ENCODE data around the gene ZMYND15. TPM values are rescaled to one million over a fixed set of nuclear protein-coding genes. Genes with fewer than 3 reads are reported as not detected.

Gene ZMYND15
- total RNA-seq, 1 donor from 2014 or later: not detected

GRCh38 chr17:4742629-4743028, 3.0 kb downstream of the ZMYND15 start:
- intact Hi-C loops (cut with DNase I): no loop called here
- TF ChIP-seq CTCF (IDR thresholded peaks at IDR 0.05): no peak
- peaks cover 13% of the 10 kb centered on the region for H3K27me3 ChIP-seq

GRCh38 chr17:4743216-4743615, 3.6 kb downstream of the ZMYND15 start:
- H3K4me3 ChIP-seq: no peak overlapping the region
- DNase-seq (ENCODE audit: low spot score in 2 of 2): no peak
- H3K4me1 ChIP-seq: peaks cover 0 to 4% of the 10 kb centered on the region in 2 donors
- peaks cover 13% of the 10 kb centered on the region for H3K27me3 ChIP-seq
- TF ChIP-seq CTCF (IDR thresholded peaks at IDR 0.05): no peak
- intact Hi-C loops (cut with DNase I): no loop called here
- no peaks in the 10 kb centered on the region for H3K9me3 ChIP-seq
- H3K36me3 ChIP-seq: no peaks in the 10 kb centered on the region
- H3K27ac ChIP-seq: no peak overlapping the region

More at GRCh38 chr17:4742629-4743028, 3.0 kb downstream of the ZMYND15 start:
- Histone ChIP-seq H3K9me3 (no peaks in the 10 kb centered on the region), H3K4me3 (no peak overlapping the region), H3K36me3 (no peaks in the 10 kb centered on the region), H3K4me1 (peaks cover 0 to 5% of the 10 kb centered on the region in 2 donors), H3K27ac (no peak overlapping the region)
- no peak for DNase-seq (ENCODE audit: low spot score in 2 of 2)

- DNase-seq (ENCODE audit: low spot score in 2 of 2): no peak
- Histone ChIP-seq H3K4me1 (no peaks in the 10 kb centered on the region), H3K9me3 (no peaks in the 10 kb centered on the region), H3K4me3 (no peak overlapping the region), H3K36me3 (no peaks in the 10 kb centered on the region), H3K27me3 (peaks cover 13% of the 10 kb centered on the region), H3K27ac (no peak overlapping the region)
- no peak for TF ChIP-seq CTCF (IDR thresholded peaks at IDR 0.05)
- intact Hi-C loops (cut with DNase I): no loop called here
Observed at GRCh38 chr17:4743898-4744297, 4.3 kb downstream of the ZMYND15 start.

- Histone ChIP-seq H3K9me3 (no peaks in the 10 kb centered on the region), H3K4me3 (no peak overlapping the region), H3K4me1 (no peaks in the 10 kb centered on the region), H3K27me3 (peaks cover 13% of the 10 kb centered on the region), H3K27ac (no peak overlapping the region), H3K36me3 (no peaks in the 10 kb centered on the region)
- DNase-seq (ENCODE audit: low spot score in 2 of 2): no peak
- TF ChIP-seq CTCF (IDR thresholded peaks at IDR 0.05): no peak
- intact Hi-C loops (cut with DNase I): no loop called here
Observed at GRCh38 chr17:4744999-4745969, 5.7 kb downstream of the ZMYND15 start.

GRCh38 chr17:4747847-4748246, 8.2 kb downstream of the ZMYND15 start:
- no peak for DNase-seq (ENCODE audit: low spot score in 2 of 2)
- no peak overlapping the region for H3K27ac ChIP-seq
- H3K4me3 ChIP-seq: no peak overlapping the region
- intact Hi-C loops (cut with DNase I): no loop called here
- no peaks in the 10 kb centered on the region for H3K4me1 ChIP-seq
- H3K27me3 ChIP-seq: peaks cover 13% of the 10 kb centered on the region
- H3K36me3 ChIP-seq: no peaks in the 10 kb centered on the region
- H3K9me3 ChIP-seq: no peaks in the 10 kb centered on the region
- TF ChIP-seq CTCF (IDR thresholded peaks at IDR 0.05): no peak
